ENCODE data around the gene ARSK.

ARSK gene

GRCh38 chr5:95554647-95555548 is at the start of gene ARSK, which contains the start of gene SKIC3:
Gene ARSK (plus strand): TSS chr5:95555101. CDS start chr5:95555279, 178 bp downstream.
Gene SKIC3 (minus strand): TSS chr5:95554977. CDS start chr5:95547150, 7,827 bp downstream.
- peak; percentile 82 for DNase-seq

GRCh38 chr5:95508550-95508949 is 46.4 kb upstream of the ARSK start:
- DNase-seq: no peak

GRCh38 chr5:95511606-95512005 is 43.3 kb upstream of the ARSK start:
- DNase-seq: no peak

- no peak for DNase-seq
Observed at GRCh38 chr5:95518417-95518816, 36.5 kb upstream of the ARSK start.

GRCh38 chr5:95519151-95519550 is 35.8 kb upstream of the ARSK start:
- no peak for DNase-seq

- no peak for DNase-seq
Observed at GRCh38 chr5:95519681-95520080, 35.2 kb upstream of the ARSK start.

GRCh38 chr5:95520206-95520605 is 34.7 kb upstream of the ARSK start:
- no peak for DNase-seq

GRCh38 chr5:95524423-95524822 is 30.5 kb upstream of the ARSK start:
- no peak for DNase-seq

GRCh38 chr5:95526871-95527270 is 28.0 kb upstream of the ARSK start:
- DNase-seq: no peak

- DNase-seq: no peak
Observed at GRCh38 chr5:95528565-95528964, 26.3 kb upstream of the ARSK start.

- DNase-seq: no peak
Observed at GRCh38 chr5:95530416-95530815, 24.5 kb upstream of the ARSK start.

- no peak for DNase-seq
Observed at GRCh38 chr5:95531491-95531890, 23.4 kb upstream of the ARSK start.

- no peak for DNase-seq
Observed at GRCh38 chr5:95532415-95532814, 22.5 kb upstream of the ARSK start.

- no peak for DNase-seq
Observed at GRCh38 chr5:95533106-95533505, 21.8 kb upstream of the ARSK start.

GRCh38 chr5:95533761-95534160 is 21.1 kb upstream of the ARSK start:
- no peak for DNase-seq

- DNase-seq: no peak
Observed at GRCh38 chr5:95537501-95537900, 17.4 kb upstream of the ARSK start.

GRCh38 chr5:95543017-95543705 is 11.7 kb upstream of the ARSK start:
- DNase-seq: no peak

- DNase-seq: no peak
Observed at GRCh38 chr5:95549030-95549429, 5.9 kb upstream of the ARSK start.

GRCh38 chr5:95554331-95554646 is 612 bp upstream of the ARSK start:
- DNase-seq: no peak

- DNase-seq: no peak
Observed at GRCh38 chr5:95555553-95555952, 652 bp downstream of the ARSK start.

- no peak for DNase-seq
Observed at GRCh38 chr5:95557841-95558240, 2.9 kb downstream of the ARSK start.

- DNase-seq: no peak
Observed at GRCh38 chr5:95562282-95562681, 7.4 kb downstream of the ARSK start.

GRCh38 chr5:95563367-95563766 is 8.5 kb downstream of the ARSK start:
- DNase-seq: no peak

- no peak for DNase-seq
Observed at GRCh38 chr5:95564450-95564849, 9.5 kb downstream of the ARSK start.
